DND-41 (cell line): ENCODE measurements around the gene TMEM38B.
"Not testable (repeated sequence)": the region's sequence is repeated elsewhere in the genome, so short reads cannot be mapped to it uniquely, and the experiment has no call there.

Source experiments
- ATAC-seq: fragments of 200-7000 bp; cut with Tn5 transposase; 3 replicates; pipeline ENCODE4 v1.9.1; 2021; ENCODE audit warnings: low read depth; ENCODE audit not compliant: insufficient read depth
- DNase-seq: peaks from one replicate; pipeline ENCODE4 v3.0.0-alpha.2; 2020
- H2AFZ ChIP-seq: 2 replicates; pipeline ENCODE4 v1.6.0; 2012; ENCODE audit warnings: low read depth, low read length
- H3K27ac ChIP-seq: 2 replicates; pipeline ENCODE4 v1.5.1; 2012; ENCODE audit warnings: low read length, inconsistent platforms
- H3K27me3 ChIP-seq: fragments of 200-600 bp; sonication (generic); 2 replicates; pipeline ENCODE4 v1.6.0; 2012; ENCODE audit warnings: low read length, mild to moderate bottlenecking, inconsistent platforms; ENCODE audit not compliant: insufficient read depth, poor library complexity
- H3K36me3 ChIP-seq: 2 replicates; pipeline ENCODE4 v1.5.1; 2012; ENCODE audit warnings: low read length, inconsistent platforms; ENCODE audit not compliant: insufficient read depth
- H3K4me1 ChIP-seq: 2 replicates; pipeline ENCODE4 v1.5.1; 2012; ENCODE audit warnings: mild to moderate bottlenecking, low read length; ENCODE audit not compliant: insufficient read depth
- H3K4me2 ChIP-seq: 2 replicates; pipeline ENCODE4 v1.6.0; 2012; ENCODE audit warnings: mild to moderate bottlenecking, moderate library complexity, low read length, inconsistent platforms; ENCODE audit not compliant: insufficient read depth
- H3K4me3 ChIP-seq, 2 experiments: fragments of 200-600 bp in 1 of 2; shearing (Covaris generic) in 1 of 2; 2 replicates each; pipeline ENCODE4 v1.5.1; 2012 to 2016; ENCODE audit warnings: inconsistent platforms in 2 of 2, low read length in 2 of 2, mild to moderate bottlenecking in 2 of 2, low read depth in 1 of 2, moderate library complexity in 1 of 2
- H3K79me2 ChIP-seq: 2 replicates; pipeline ENCODE4 v1.6.0; 2012; ENCODE audit warnings: low read length, inconsistent platforms; ENCODE audit not compliant: insufficient read depth
- H3K9ac ChIP-seq: 2 replicates; pipeline ENCODE4 v1.6.0; 2012; ENCODE audit warnings: low read depth, mild to moderate bottlenecking, inconsistent platforms, low read length, moderate library complexity
- H3K9me3 ChIP-seq: 2 replicates; pipeline ENCODE4 v1.5.1; 2012; ENCODE audit warnings: low read length, moderate library complexity, mild to moderate bottlenecking, inconsistent platforms; ENCODE audit not compliant: insufficient read depth, severe bottlenecking
- H4K20me1 ChIP-seq: 2 replicates; pipeline ENCODE4 v1.6.0; 2012; ENCODE audit warnings: low read length; ENCODE audit not compliant: insufficient read depth
- CTCF ChIP-seq: IDR thresholded peaks from 2 replicates; pipeline ENCODE4 v1.5.1; 2012; ENCODE audit warnings: borderline replicate concordance, low read length, moderate library complexity, mild to moderate bottlenecking; ENCODE audit not compliant: poor library complexity, severe bottlenecking; ENCODE audit errors: extremely low read depth
- EZH2 ChIP-seq: IDR thresholded peaks from 3 replicates; pipeline ENCODE4 v1.6.1; 2012; ENCODE audit warnings: borderline replicate concordance, low read depth, mild to moderate bottlenecking, moderate library complexity, low read length, inconsistent platforms; ENCODE audit not compliant: severe bottlenecking

Gene TMEM38B

GRCh38 chr9:105786796-105787195, 92.5 kb downstream of the TMEM38B start:
- not testable (repeated sequence) for H3K4me3 ChIP-seq, H3K79me2 ChIP-seq, H3K4me2 ChIP-seq, H3K9ac ChIP-seq, H2AFZ ChIP-seq, H3K27me3 ChIP-seq, H3K36me3 ChIP-seq, H3K27ac ChIP-seq, H3K4me1 ChIP-seq, H3K9me3 ChIP-seq, ATAC-seq, DNase-seq, H4K20me1 ChIP-seq

- no peaks in the 10 kb centered on the region for H3K27me3 ChIP-seq
- no peaks in the 10 kb centered on the region for H3K9me3 ChIP-seq
- no peak for DNase-seq
- no peak overlapping the region for H3K4me3 ChIP-seq
- H3K79me2 ChIP-seq: no peaks in the 10 kb centered on the region
- H2AFZ ChIP-seq: no peak overlapping the region
- no peaks in the 10 kb centered on the region for H3K4me1 ChIP-seq
- H4K20me1 ChIP-seq: no peaks in the 10 kb centered on the region
- no peak overlapping the region for H3K9ac ChIP-seq
- H3K4me2 ChIP-seq: no peak overlapping the region
- no peak for ATAC-seq
- no peaks in the 10 kb centered on the region for H3K36me3 ChIP-seq
- no peak overlapping the region for H3K27ac ChIP-seq
- TF ChIP-seq EZH2 (no peak), CTCF (no peak)
Observed at GRCh38 chr9:105816202-105816744, 121.9 kb downstream of the TMEM38B start.

GRCh38 chr9:105816981-105817380, 122.6 kb downstream of the TMEM38B start:
- no peak overlapping the region for H3K4me2 ChIP-seq
- H3K36me3 ChIP-seq: no peaks in the 10 kb centered on the region
- no peak overlapping the region for H3K27ac ChIP-seq
- no peak overlapping the region for H2AFZ ChIP-seq
- no peaks in the 10 kb centered on the region for H3K27me3 ChIP-seq
- no peak for DNase-seq
- H3K4me3 ChIP-seq: no peak overlapping the region
- no peaks in the 10 kb centered on the region for H4K20me1 ChIP-seq
- no peaks in the 10 kb centered on the region for H3K4me1 ChIP-seq
- no peaks in the 10 kb centered on the region for H3K9me3 ChIP-seq
- H3K9ac ChIP-seq: no peak overlapping the region
- no peak for TF ChIP-seq EZH2
- TF ChIP-seq CTCF: no peak
- ATAC-seq: no peak
- no peaks in the 10 kb centered on the region for H3K79me2 ChIP-seq

- no peaks in the 10 kb centered on the region for H3K36me3 ChIP-seq
- H3K9me3 ChIP-seq: no peaks in the 10 kb centered on the region
- TF ChIP-seq CTCF (no peak), EZH2 (no peak)
- DNase-seq (no peak), ATAC-seq (no peak)
- no peaks in the 10 kb centered on the region for H3K27me3 ChIP-seq
- H3K4me1 ChIP-seq: no peaks in the 10 kb centered on the region
- no peak overlapping the region for H3K27ac ChIP-seq
- H3K79me2 ChIP-seq: no peaks in the 10 kb centered on the region
- no peak overlapping the region for H3K4me2 ChIP-seq
- H2AFZ ChIP-seq: no peak overlapping the region
- H4K20me1 ChIP-seq: no peaks in the 10 kb centered on the region
- no peak overlapping the region for H3K4me3 ChIP-seq
- H3K9ac ChIP-seq: no peak overlapping the region
Observed at GRCh38 chr9:105818903-105819302, 124.6 kb downstream of the TMEM38B start.
